HCT116 (cell line): ENCODE results near the gene PTPN13. TPM values are rescaled to one million over a fixed set of nuclear protein-coding genes. Genes with fewer than 3 reads are reported as not detected.

Experiments used
- ATAC-seq: fragments of 200-7000 bp; cut with Tn5 transposase; 2 replicates; pipeline ENCODE4 v1.9.1; 2020; ENCODE audit warnings: mild to moderate bottlenecking, moderate library complexity
- BruUV-seq: library from RNA; stranded (reverse); fragments of 400-500 nt; replicated peaks from 2 replicates; lab custom pipeline; 2021; lab: Mats Ljungman, UMichigan
- CTCF ChIA-PET: fragments of 300-600 bp; sonication (Branson Sonifier 250); formaldehyde crosslinking; loops from one replicate; lab custom pipeline; 2021; ENCODE audit warnings: antibody characterized with exemption; lab: Charles Lee
- POLR2A ChIA-PET: fragments of 300-600, 350-600 bp; sonication (Branson Sonifier 250); formaldehyde crosslinking; loops from one replicate; lab custom pipeline; 2021; ENCODE audit warnings: antibody characterized with exemption; lab: Charles Lee
- RAD21 ChIA-PET, 2 experiments: fragments of 300-600 bp; sonication (Branson Sonifier 250); formaldehyde crosslinking; loops; one replicate each; lab custom pipeline; 2023; ENCODE audit warnings: low total read pairs in 2 of 2; ENCODE audit not compliant: uncharacterized antibody in 2 of 2, unreplicated experiment in 2 of 2, low non-redundant PET in 1 of 2; lab: Charles Lee
- DNase-seq: peaks from one replicate; pipeline ENCODE4 v3.0.0-alpha.2; 2010; ENCODE audit warnings: low read depth, low spot score
- H2AFZ ChIP-seq: fragments of 200-600 bp; shearing (Covaris generic), sonication (generic); 2 replicates; pipeline ENCODE4 v1.6.1; 2017; ENCODE audit warnings: low read depth, mixed run types, mixed read lengths, antibody characterized with exemption, low read length; ENCODE audit not compliant: poor library complexity, severe bottlenecking
- H3K27ac ChIP-seq: 2 replicates; pipeline ENCODE4 v1.5.1; 2012; ENCODE audit warnings: low read depth, low read length
- H3K27me3 ChIP-seq: fragments of 200-600 bp; sonication (generic); 2 replicates; pipeline ENCODE4 v1.6.1; 2016; ENCODE audit warnings: mixed run types, low read length, mixed read lengths; ENCODE audit not compliant: insufficient read depth
- H3K36me3 ChIP-seq, 2 experiments: fragments of 200-500 bp in 1 of 2; fragments of 200-600 bp in 1 of 2; sonication (Bioruptor generic) in 1 of 2; sonication (generic) in 1 of 2; 2 replicates each; pipeline versions ENCODE4 v1.5.1 to v1.6.1; 2014 to 2016; ENCODE audit warnings: low read length in 2 of 2, inconsistent platforms in 1 of 2, mixed read lengths in 1 of 2, mixed run types in 1 of 2; ENCODE audit not compliant: insufficient read depth in 2 of 2, control insufficient read depth in 1 of 2
- H3K4me1 ChIP-seq, 2 experiments: fragments of 200-600 bp in 1 of 2; sonication (generic) in 1 of 2; 2 replicates each; pipeline versions ENCODE4 v1.5.1 to v1.6.1; 2012 to 2017; ENCODE audit warnings: low read length in 2 of 2, inconsistent platforms in 1 of 2, mild to moderate bottlenecking in 1 of 2, mixed read lengths in 1 of 2, mixed run types in 1 of 2, moderate library complexity in 1 of 2; ENCODE audit not compliant: insufficient read depth in 2 of 2, control insufficient read depth in 1 of 2
- H3K4me2 ChIP-seq: fragments of 200-600 bp; sonication (generic); 2 replicates; pipeline ENCODE4 v1.6.1; 2017; ENCODE audit warnings: mixed run types, low read length, mixed read lengths
- H3K4me3 ChIP-seq, 2 experiments: fragments of 200-600 bp in 1 of 2; sonication (generic) in 1 of 2; replicated peaks in 1 of 2; 2 replicates each; pipeline ENCODE4 v1.5.1; 2011 to 2016; ENCODE audit warnings: low read length in 2 of 2, control low read depth in 1 of 2, low read depth in 1 of 2, mild to moderate bottlenecking in 1 of 2, mixed read lengths in 1 of 2, mixed run types in 1 of 2
- H3K79me2 ChIP-seq: fragments of 200-600 bp; sonication (generic); 2 replicates; pipeline ENCODE4 v1.6.1; 2017; ENCODE audit warnings: mild to moderate bottlenecking, mixed run types, low read length, moderate library complexity, mixed read lengths; ENCODE audit not compliant: insufficient read depth
- H3K9ac ChIP-seq: fragments of 200-600 bp; sonication (generic); 2 replicates; pipeline ENCODE4 v1.6.1; 2016; ENCODE audit warnings: low read length, mixed read lengths
- H3K9me2 ChIP-seq: fragments of 200-600 bp; sonication (generic), shearing (Covaris generic); 2 replicates; pipeline ENCODE4 v1.6.1; 2017; ENCODE audit warnings: mixed run types, mild to moderate bottlenecking, moderate library complexity; ENCODE audit not compliant: insufficient read depth
- H3K9me3 ChIP-seq, 2 experiments: fragments of 200-500 bp in 1 of 2; fragments of 200-600 bp in 1 of 2; sonication (Bioruptor generic) in 1 of 2; sonication (generic) in 1 of 2; 2 replicates each; pipeline ENCODE4 v1.6.1; 2014 to 2017; ENCODE audit warnings: low read length in 2 of 2, mixed read lengths in 2 of 2, inconsistent platforms in 1 of 2, low read depth in 1 of 2, mild to moderate bottlenecking in 1 of 2, mixed run types in 1 of 2, moderate library complexity in 1 of 2; ENCODE audit not compliant: control insufficient read depth in 1 of 2, insufficient read depth in 1 of 2
- H4K20me1 ChIP-seq: fragments of 200-600 bp; sonication (generic), shearing (Covaris generic); 2 replicates; pipeline ENCODE4 v1.6.1; 2017; ENCODE audit warnings: mixed run types, mild to moderate bottlenecking, moderate library complexity; ENCODE audit not compliant: insufficient read depth
- ATF3 ChIP-seq: IDR thresholded peaks from 2 replicates; pipeline ENCODE4 v1.6.1; 2012
- CBX3 ChIP-seq: IDR thresholded peaks from 2 replicates; pipeline ENCODE4 v1.6.1; 2012; ENCODE audit warnings: low read depth
- CTCF ChIP-seq, 3 experiments: fragments of 200-600 bp in 1 of 3; sonication (generic) in 1 of 3; IDR thresholded peaks in 2 of 3; conservative IDR thresholded peaks in 1 of 3; 2 replicates each; pipeline ENCODE4 v1.5.1; 2012 to 2017; ENCODE audit warnings: low read depth in 2 of 3, low read length in 2 of 3, antibody characterized with exemption in 1 of 3, borderline replicate concordance in 1 of 3, control low read depth in 1 of 3, mild to moderate bottlenecking in 1 of 3, mixed read lengths in 1 of 3, mixed run types in 1 of 3, moderate library complexity in 1 of 3; ENCODE audit not compliant: insufficient read depth in 1 of 3
- EGR1 ChIP-seq: IDR thresholded peaks from 2 replicates; pipeline ENCODE4 v1.6.1; 2012; ENCODE audit warnings: low read depth
- EZH2 ChIP-seq: fragments of 200-600 bp; sonication (generic); IDR thresholded peaks from 2 replicates; pipeline ENCODE4 v1.6.1; 2017; ENCODE audit warnings: antibody characterized with exemption, mixed run types
- EZH2phosphoT487 ChIP-seq: fragments of 200-600 bp; IDR thresholded peaks from 2 replicates; pipeline ENCODE4 v1.6.1; 2018; ENCODE audit warnings: antibody characterized with exemption, borderline replicate concordance
- FOSL1 ChIP-seq: IDR thresholded peaks from 2 replicates; pipeline ENCODE4 v1.6.1; 2012; ENCODE audit warnings: low read depth
- JUND ChIP-seq: IDR thresholded peaks from 2 replicates; pipeline ENCODE4 v1.6.1; 2012
- MAX ChIP-seq: IDR thresholded peaks from 2 replicates; pipeline ENCODE4 v1.6.1; 2012
- POLR2A ChIP-seq: IDR thresholded peaks from 2 replicates; pipeline ENCODE4 v1.7.0; 2011; ENCODE audit warnings: borderline replicate concordance; ENCODE audit not compliant: insufficient read depth, insufficient read length; ENCODE audit errors: extremely low read depth
- POLR2AphosphoS5 ChIP-seq: IDR thresholded peaks from 2 replicates; pipeline ENCODE4 v1.6.1; 2011; ENCODE audit warnings: mild to moderate bottlenecking, low read depth, low read length, moderate library complexity
- RAD21 ChIP-seq: IDR thresholded peaks from 2 replicates; pipeline ENCODE4 v1.6.1; 2012; ENCODE audit warnings: low read depth, mild to moderate bottlenecking
- SIN3A ChIP-seq: IDR thresholded peaks from 2 replicates; pipeline ENCODE4 v1.6.1; 2012; ENCODE audit warnings: low read depth
- SP1 ChIP-seq: IDR thresholded peaks from 2 replicates; pipeline ENCODE4 v1.6.1; 2012; ENCODE audit warnings: low read depth
- SRF ChIP-seq: IDR thresholded peaks from 2 replicates; pipeline ENCODE4 v1.6.1; 2012; ENCODE audit warnings: low read depth
- ZBTB33 ChIP-seq: IDR thresholded peaks from 2 replicates; pipeline ENCODE4 v1.6.1; 2011; ENCODE audit warnings: mild to moderate bottlenecking, low read length, moderate library complexity; ENCODE audit not compliant: insufficient replicate concordance; ENCODE audit errors: extremely low read depth
- ZFX ChIP-seq: fragments of 450-650 bp; IDR thresholded peaks from 2 replicates; pipeline ENCODE4 v1.6.1; 2017
- ZNF274 ChIP-seq: fragments of 200-500 bp; sonication (Bioruptor generic); IDR thresholded peaks from 2 replicates; pipeline ENCODE4 v1.6.1; 2014; ENCODE audit warnings: mild to moderate bottlenecking, low read depth, low read length, inconsistent platforms
- intact Hi-C: fragments of 100-400 bp; cut with micrococcal nuclease; formaldehyde crosslinking; loops from 2 replicates; pipeline ENCODE4 v1.10.0; 2022
- total RNA-seq: library from RNA; stranded (reverse); gene quantifications from one replicate; pipeline ENCODE4 v1.2.1, GENCODE V29; 2021; ENCODE audit not compliant: unreplicated experiment

PTPN13 gene
- total RNA-seq, 1 experiment from 2014 or later = 14.6 TPM

- H3K9ac ChIP-seq = no peak overlapping the region
- no peak overlapping the region for H3K27ac ChIP-seq
- TF ChIP-seq SP1 = no peak
- TF ChIP-seq ZFX = no peak
- TF ChIP-seq SIN3A = no peak
- no peak for TF ChIP-seq ZBTB33
- no peak for TF ChIP-seq ATF3
- TF ChIP-seq CBX3 = no peak
- TF ChIP-seq, all 23 proteins: peak for 0
- Histone ChIP-seq H3K4me2 (no peak overlapping the region), H3K4me3 (no peak overlapping the region), H3K27me3 (no peaks in the 10 kb centered on the region), H2AFZ (no peak overlapping the region), H4K20me1 (no peaks in the 10 kb centered on the region), H3K36me3 (0 out of 4 replicates have a peak, but pooled peaks cover 0 to 2% of the 10 kb centered on the region in 2 experiments), H3K9me3 (no peaks in the 10 kb centered on the region), H3K4me1 (no peaks in the 10 kb centered on the region), H3K79me2 (no peaks in the 10 kb centered on the region), H3K9me2 (no peaks in the 10 kb centered on the region)
- DNase-seq (no peak), ATAC-seq (no peak)
- RAD21 ChIA-PET = no interaction called here
- BruUV-seq = no TSS peak
- CTCF ChIA-PET = no interaction called here
- intact Hi-C loops = no loop called here
- POLR2A ChIA-PET = no interaction called here
These were observed 177.0 kb downstream of the PTPN13 start for GRCh38 chr4:86771141-86771540.

- intact Hi-C loops = no loop called here
- no peaks in the 10 kb centered on the region for H3K9me2 ChIP-seq
- no peaks in the 10 kb centered on the region for H3K36me3 ChIP-seq
- POLR2A ChIA-PET = no interaction called here
- no peaks in the 10 kb centered on the region for H3K4me1 ChIP-seq
- DNase-seq = no peak
- H3K27me3 ChIP-seq = no peaks in the 10 kb centered on the region
- no TSS peak for BruUV-seq
- CTCF ChIA-PET = no interaction called here
- RAD21 ChIA-PET = no interaction called here
- H2AFZ ChIP-seq = no peak overlapping the region
- no peak for ATAC-seq
- no peaks in the 10 kb centered on the region for H3K9me3 ChIP-seq
- no peak overlapping the region for H3K9ac ChIP-seq
- H3K4me2 ChIP-seq = no peak overlapping the region
- no peak overlapping the region for H3K27ac ChIP-seq
- no peak overlapping the region for H3K4me3 ChIP-seq
- no peaks in the 10 kb centered on the region for H3K79me2 ChIP-seq
- no peaks in the 10 kb centered on the region for H4K20me1 ChIP-seq
- TF ChIP-seq RAD21 = no peak
- no peak for TF ChIP-seq POLR2A
- no peak for TF ChIP-seq CTCF (IDR thresholded peaks at IDR 0.05 in 2 of 3, conservative IDR thresholded peaks at IDR 0.05 in 1 of 3; ENCODE audit: borderline replicate concordance in 1 of 3, insufficient read depth in 1 of 3, low read depth in 2 of 3, low read length in 2 of 3)
- no peak for TF ChIP-seq EGR1
- TF ChIP-seq ATF3 = no peak
- no peak for TF ChIP-seq SIN3A
- no peak for TF ChIP-seq EZH2phosphoT487
- TF ChIP-seq SRF = no peak
- no peak for TF ChIP-seq MAX
- TF ChIP-seq POLR2AphosphoS5 = no peak
- no peak for TF ChIP-seq ZNF274
- no peak for TF ChIP-seq EZH2
- TF ChIP-seq JUND = no peak
- TF ChIP-seq FOSL1 = no peak
These were observed 180.9 kb downstream of the PTPN13 start for GRCh38 chr4:86775061-86775460.
